Erythroblast (primary cell): Measurements from ENCODE around the gene SSBP2.

Experiments
- DNase-seq, 2 experiments: peaks; one replicate each; lab custom pipeline; 2025; lab: John Stamatoyannopoulos, UW
- GATA1 ChIP-seq: IDR thresholded peaks from 2 replicates; pipeline ENCODE4 v1.6.1; 2011; ENCODE audit warnings: low read depth, mild to moderate bottlenecking, control low read depth, low read length, moderate library complexity
- POLR2A ChIP-seq: IDR thresholded peaks from 2 replicates; pipeline ENCODE4 v1.6.1; 2011; ENCODE audit warnings: mild to moderate bottlenecking, low read length

The SSBP2 gene

DNA sequence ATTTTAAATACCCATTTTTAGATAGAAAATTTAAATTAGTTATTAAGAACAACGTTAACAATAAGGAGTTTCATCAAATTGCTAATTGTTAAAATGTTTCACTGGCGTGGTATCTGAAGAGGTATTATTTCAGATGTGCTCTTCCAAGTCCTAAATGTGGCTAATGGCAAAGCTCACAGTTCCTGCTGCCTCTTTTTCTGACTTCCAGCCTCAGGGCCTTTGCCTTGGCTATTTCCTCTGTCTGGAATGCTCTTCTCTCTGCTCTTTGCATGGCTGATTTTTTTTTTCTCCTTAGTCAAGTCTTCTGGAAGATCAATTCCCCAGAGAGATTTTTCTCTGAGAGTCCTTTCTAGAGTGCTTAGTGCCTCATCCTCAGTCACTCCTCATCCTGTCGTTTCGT, 9.6 kb upstream of the SSBP2 start:
- no peak for TF ChIP-seq POLR2A
- no peak for TF ChIP-seq GATA1
- no peak for DNase-seq

GRCh38 chr5:81759632-81760005, 8.7 kb upstream of the SSBP2 start:
- TF ChIP-seq POLR2A (no peak), GATA1 (no peak)
- DNase-seq = no peak

- no peak for TF ChIP-seq POLR2A
- no peak for TF ChIP-seq GATA1
- no peak for DNase-seq
These were observed 6.5 kb upstream of the SSBP2 start for GRCh38 chr5:81757404-81757803.

GRCh38 chr5:81756016-81756415, 5.1 kb upstream of the SSBP2 start:
- TF ChIP-seq GATA1 (no peak), POLR2A (no peak)
- no peak for DNase-seq

DNA sequence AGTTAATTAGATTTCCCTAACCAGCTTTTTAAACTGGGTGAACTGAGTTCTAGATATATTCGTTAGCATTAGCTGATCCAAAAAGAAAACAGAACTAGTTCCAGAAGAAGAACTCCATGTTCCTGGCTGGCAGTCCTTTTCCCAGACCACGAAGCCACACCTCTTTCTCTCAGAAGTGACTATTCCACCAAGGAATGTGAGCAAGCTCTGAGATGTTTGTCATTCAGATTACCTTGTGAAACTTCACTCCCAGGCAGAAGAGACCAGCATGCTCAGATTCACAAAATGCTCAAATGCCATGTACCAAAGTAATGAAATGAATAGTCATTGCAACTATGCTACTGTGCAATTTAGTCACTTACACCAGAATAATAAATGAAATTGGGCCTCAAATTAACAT, 4.4 kb upstream of the SSBP2 start:
- TF ChIP-seq POLR2A (no peak), GATA1 (no peak)
- DNase-seq = peak in 1 of 2 experiments; percentile 26

- DNase-seq = peak; percentile 76 to 79
- peak; percentile 30 for TF ChIP-seq POLR2A
- TF ChIP-seq GATA1 = no peak
These were observed 3.7 kb upstream of the SSBP2 start for GRCh38 chr5:81754621-81755020.

GRCh38 chr5:81753429-81753828, 2.5 kb upstream of the SSBP2 start:
- DNase-seq = peak in 1 of 2 experiments; percentile 23
- TF ChIP-seq POLR2A (no peak), GATA1 (no peak)

GRCh38 chr5:81752644-81752963, 1.7 kb upstream of the SSBP2 start:
- DNase-seq = no peak
- no peak for TF ChIP-seq GATA1
- no peak for TF ChIP-seq POLR2A

DNA sequence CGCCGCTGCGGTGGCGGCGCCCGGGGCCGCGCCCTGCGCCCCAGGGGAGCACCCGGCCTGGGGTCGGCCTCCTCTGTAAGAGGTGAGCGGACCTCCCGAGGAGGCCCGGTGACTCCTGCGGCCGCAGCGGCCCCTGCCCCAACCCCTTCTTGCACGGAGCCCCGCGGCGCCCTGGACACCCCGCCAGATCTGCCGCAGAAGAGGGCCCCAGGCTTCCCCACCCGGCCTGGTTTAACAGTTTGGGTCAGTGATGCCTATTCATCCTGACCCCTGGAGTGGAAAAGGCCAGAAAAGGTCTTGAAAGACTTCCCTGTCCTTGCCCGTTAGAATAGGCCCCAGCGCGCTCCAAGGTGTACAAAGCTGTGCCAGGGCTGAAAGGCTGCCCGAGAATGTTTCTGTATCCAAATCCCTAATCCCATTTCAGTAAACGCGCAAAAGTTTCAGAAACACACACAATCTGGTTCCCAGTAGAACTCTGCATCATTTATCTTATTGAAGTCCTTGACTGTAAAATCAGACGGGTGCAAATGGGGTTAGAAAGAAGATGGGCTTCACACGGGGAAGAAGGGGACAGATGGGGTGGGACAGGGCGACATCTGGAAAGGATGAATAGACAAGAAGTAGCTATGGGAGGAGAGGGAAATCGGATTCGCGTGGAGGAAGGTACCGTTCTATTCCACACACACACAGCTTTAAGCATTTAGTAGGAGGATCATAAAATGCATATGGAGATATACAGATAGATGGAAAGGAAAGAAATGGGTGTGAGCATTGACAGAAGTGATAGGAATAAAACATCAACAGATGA, 1.1 kb upstream of the SSBP2 start:
- TF ChIP-seq POLR2A (no peak), GATA1 (no peak)
- peak in 1 of 2 experiments; percentile 49 for DNase-seq

DNA sequence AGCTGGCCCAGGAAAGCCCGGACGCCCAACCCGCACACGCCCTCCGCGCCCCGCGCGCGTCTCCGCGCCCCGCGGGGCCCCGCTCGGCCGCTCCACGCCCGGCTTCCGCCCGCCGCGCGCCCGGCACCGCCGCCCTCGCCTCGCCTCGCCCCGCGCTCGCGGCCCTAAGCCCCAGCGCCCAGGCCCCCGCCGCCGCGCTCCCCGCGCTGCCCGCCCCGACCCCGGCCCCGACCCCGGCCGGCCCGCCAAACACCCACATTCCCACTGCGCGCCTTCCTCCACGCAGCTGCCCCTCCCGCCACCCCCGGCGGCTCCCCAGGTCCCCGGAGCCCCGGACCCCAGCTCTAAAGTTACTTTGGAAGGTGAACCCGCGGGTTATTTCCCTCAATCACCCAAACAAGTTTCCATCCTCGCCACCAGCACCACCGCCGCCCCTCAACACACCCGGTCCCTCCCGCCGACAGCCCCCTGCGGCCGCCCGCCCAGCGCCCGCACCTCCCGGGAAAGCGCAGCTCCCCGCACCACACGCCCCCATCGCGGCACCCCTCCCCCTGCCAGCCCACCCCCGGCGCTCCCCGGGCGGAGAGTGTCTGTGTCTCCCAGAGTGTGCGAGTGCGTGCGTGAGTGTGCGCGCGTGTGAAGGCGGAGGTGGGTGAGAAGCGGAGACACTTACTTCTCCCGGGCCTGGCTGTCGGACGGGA, 439 bp downstream of the SSBP2 start:
- DNase-seq = peak; percentile 60 to 79
- TF ChIP-seq GATA1 (no peak), POLR2A (no peak)

- peak; percentile 45 to 66 for DNase-seq
- TF ChIP-seq GATA1 (no peak), POLR2A (no peak)
These were observed 1.2 kb downstream of the SSBP2 start for GRCh38 chr5:81749561-81750307.

GRCh38 chr5:81749192-81749560, 1.7 kb downstream of the SSBP2 start:
- no peak for DNase-seq
- TF ChIP-seq GATA1 (no peak), POLR2A (no peak)

DNA sequence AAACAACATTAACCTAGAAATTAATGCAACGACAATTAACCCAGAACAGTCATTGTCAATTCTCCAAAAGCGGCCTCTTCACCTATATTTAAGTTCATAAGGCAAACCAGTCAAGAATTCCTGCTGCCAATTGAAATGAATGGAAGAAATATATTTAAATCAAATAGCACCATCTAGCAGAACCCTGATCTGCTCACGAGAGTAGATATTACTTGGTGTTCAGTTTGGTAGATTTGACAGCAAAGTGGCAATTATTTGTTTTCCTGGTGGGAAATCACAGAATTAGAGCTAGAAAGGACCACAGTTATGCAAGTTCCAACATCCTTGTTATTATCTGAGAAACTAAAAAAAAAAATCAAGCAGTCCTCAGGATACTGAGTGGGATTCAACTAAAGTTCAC, 2.3 kb downstream of the SSBP2 start:
- no peak for DNase-seq

GRCh38 chr5:81747030-81747429, 3.9 kb downstream of the SSBP2 start:
- TF ChIP-seq POLR2A (no peak), GATA1 (no peak)
- no peak for DNase-seq

More for the DNA sequence above, 2.3 kb downstream of the SSBP2 start:
- TF ChIP-seq GATA1 (no peak), POLR2A (no peak)

DNA sequence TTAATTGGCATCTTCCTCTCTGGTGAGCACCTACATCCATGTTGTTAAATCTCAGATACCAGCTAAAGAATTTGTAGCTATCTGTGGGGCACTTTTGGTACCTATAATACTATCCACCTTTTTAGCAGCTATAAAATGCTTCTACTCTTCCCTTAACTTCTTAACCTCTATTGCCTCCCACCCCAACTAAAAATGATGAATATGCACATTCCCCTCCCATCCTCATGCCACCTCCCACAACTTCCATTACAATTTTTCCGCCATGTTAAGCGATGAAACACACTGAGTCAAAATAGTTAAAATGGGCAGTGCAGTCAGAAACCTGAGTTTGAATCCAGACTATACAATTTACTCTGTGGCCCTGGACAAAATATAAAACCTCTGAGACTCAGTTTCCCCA, 10.1 kb downstream of the SSBP2 start:
- no peak for DNase-seq

More for the DNA sequence above, 10.1 kb downstream of the SSBP2 start:
- no peak for TF ChIP-seq POLR2A
- no peak for TF ChIP-seq GATA1
